ENCODE results near the gene C16orf86.

The C16orf86 gene

GRCh38 chr16:67667817-67668494 lies 1.3 kb downstream of the C16orf86 start:
- peak; percentile 85 for TF ChIP-seq CTCF (IDR thresholded peaks at IDR 0.05; ENCODE audit: insufficient read depth, low read depth, low read length, missing control alignments)
- no peak overlapping the region for H3K4me3 ChIP-seq (ENCODE audit: low read length)
- DNase-seq (ENCODE audit: low read depth): peak; percentile 88

GRCh38 chr16:67668495-67669157 lies 2.0 kb downstream of the C16orf86 start:
- no peak for DNase-seq (ENCODE audit: low read depth)
- TF ChIP-seq CTCF (IDR thresholded peaks at IDR 0.05; ENCODE audit: insufficient read depth, low read depth, low read length, missing control alignments): peak; percentile 39
- no peak overlapping the region for H3K4me3 ChIP-seq (ENCODE audit: low read length)

- DNase-seq (ENCODE audit: low read depth): no peak
- H3K4me3 ChIP-seq (ENCODE audit: low read length): no peak overlapping the region
- no peak for TF ChIP-seq CTCF (IDR thresholded peaks at IDR 0.05; ENCODE audit: insufficient read depth, low read depth, low read length, missing control alignments)
These were observed 3.0 kb downstream of the C16orf86 start for GRCh38 chr16:67669499-67670101.

GRCh38 chr16:67672306-67672705 lies 5.7 kb downstream of the C16orf86 start:
- no peak overlapping the region for H3K4me3 ChIP-seq (ENCODE audit: low read length)
- DNase-seq (ENCODE audit: low read depth): no peak
- TF ChIP-seq CTCF (IDR thresholded peaks at IDR 0.05; ENCODE audit: insufficient read depth, low read depth, low read length, missing control alignments): no peak

- H3K4me3 ChIP-seq (ENCODE audit: low read length): no peak overlapping the region
- peak; percentile 91 for TF ChIP-seq CTCF (IDR thresholded peaks at IDR 0.05; ENCODE audit: insufficient read depth, low read depth, low read length, missing control alignments)
- peak; percentile 64 for DNase-seq (ENCODE audit: low read depth)
These were observed 6.4 kb downstream of the C16orf86 start for GRCh38 chr16:67672739-67673662.

- H3K4me3 ChIP-seq (ENCODE audit: low read length): no peak overlapping the region
- DNase-seq (ENCODE audit: low read depth): no peak
- no peak for TF ChIP-seq CTCF (IDR thresholded peaks at IDR 0.05; ENCODE audit: insufficient read depth, low read depth, low read length, missing control alignments)
These were observed 7.3 kb downstream of the C16orf86 start for GRCh38 chr16:67673712-67674580.
